ENCODE results near the gene RHOT2. TPM values are rescaled to one million over a fixed set of nuclear protein-coding genes. Genes with fewer than 3 reads are reported as not detected.

Gene RHOT2
- total and polyA plus RNA-seq, 9 of the 15 experiments (the other 6 are each of a cell fraction or from before 2014, with no cell fraction given) = 5.0 to 373 (median 112) TPM

GRCh38 chr16:662597-662996, 5.3 kb upstream of the RHOT2 start (continued):
- TF ChIP-seq, protein P1, sequence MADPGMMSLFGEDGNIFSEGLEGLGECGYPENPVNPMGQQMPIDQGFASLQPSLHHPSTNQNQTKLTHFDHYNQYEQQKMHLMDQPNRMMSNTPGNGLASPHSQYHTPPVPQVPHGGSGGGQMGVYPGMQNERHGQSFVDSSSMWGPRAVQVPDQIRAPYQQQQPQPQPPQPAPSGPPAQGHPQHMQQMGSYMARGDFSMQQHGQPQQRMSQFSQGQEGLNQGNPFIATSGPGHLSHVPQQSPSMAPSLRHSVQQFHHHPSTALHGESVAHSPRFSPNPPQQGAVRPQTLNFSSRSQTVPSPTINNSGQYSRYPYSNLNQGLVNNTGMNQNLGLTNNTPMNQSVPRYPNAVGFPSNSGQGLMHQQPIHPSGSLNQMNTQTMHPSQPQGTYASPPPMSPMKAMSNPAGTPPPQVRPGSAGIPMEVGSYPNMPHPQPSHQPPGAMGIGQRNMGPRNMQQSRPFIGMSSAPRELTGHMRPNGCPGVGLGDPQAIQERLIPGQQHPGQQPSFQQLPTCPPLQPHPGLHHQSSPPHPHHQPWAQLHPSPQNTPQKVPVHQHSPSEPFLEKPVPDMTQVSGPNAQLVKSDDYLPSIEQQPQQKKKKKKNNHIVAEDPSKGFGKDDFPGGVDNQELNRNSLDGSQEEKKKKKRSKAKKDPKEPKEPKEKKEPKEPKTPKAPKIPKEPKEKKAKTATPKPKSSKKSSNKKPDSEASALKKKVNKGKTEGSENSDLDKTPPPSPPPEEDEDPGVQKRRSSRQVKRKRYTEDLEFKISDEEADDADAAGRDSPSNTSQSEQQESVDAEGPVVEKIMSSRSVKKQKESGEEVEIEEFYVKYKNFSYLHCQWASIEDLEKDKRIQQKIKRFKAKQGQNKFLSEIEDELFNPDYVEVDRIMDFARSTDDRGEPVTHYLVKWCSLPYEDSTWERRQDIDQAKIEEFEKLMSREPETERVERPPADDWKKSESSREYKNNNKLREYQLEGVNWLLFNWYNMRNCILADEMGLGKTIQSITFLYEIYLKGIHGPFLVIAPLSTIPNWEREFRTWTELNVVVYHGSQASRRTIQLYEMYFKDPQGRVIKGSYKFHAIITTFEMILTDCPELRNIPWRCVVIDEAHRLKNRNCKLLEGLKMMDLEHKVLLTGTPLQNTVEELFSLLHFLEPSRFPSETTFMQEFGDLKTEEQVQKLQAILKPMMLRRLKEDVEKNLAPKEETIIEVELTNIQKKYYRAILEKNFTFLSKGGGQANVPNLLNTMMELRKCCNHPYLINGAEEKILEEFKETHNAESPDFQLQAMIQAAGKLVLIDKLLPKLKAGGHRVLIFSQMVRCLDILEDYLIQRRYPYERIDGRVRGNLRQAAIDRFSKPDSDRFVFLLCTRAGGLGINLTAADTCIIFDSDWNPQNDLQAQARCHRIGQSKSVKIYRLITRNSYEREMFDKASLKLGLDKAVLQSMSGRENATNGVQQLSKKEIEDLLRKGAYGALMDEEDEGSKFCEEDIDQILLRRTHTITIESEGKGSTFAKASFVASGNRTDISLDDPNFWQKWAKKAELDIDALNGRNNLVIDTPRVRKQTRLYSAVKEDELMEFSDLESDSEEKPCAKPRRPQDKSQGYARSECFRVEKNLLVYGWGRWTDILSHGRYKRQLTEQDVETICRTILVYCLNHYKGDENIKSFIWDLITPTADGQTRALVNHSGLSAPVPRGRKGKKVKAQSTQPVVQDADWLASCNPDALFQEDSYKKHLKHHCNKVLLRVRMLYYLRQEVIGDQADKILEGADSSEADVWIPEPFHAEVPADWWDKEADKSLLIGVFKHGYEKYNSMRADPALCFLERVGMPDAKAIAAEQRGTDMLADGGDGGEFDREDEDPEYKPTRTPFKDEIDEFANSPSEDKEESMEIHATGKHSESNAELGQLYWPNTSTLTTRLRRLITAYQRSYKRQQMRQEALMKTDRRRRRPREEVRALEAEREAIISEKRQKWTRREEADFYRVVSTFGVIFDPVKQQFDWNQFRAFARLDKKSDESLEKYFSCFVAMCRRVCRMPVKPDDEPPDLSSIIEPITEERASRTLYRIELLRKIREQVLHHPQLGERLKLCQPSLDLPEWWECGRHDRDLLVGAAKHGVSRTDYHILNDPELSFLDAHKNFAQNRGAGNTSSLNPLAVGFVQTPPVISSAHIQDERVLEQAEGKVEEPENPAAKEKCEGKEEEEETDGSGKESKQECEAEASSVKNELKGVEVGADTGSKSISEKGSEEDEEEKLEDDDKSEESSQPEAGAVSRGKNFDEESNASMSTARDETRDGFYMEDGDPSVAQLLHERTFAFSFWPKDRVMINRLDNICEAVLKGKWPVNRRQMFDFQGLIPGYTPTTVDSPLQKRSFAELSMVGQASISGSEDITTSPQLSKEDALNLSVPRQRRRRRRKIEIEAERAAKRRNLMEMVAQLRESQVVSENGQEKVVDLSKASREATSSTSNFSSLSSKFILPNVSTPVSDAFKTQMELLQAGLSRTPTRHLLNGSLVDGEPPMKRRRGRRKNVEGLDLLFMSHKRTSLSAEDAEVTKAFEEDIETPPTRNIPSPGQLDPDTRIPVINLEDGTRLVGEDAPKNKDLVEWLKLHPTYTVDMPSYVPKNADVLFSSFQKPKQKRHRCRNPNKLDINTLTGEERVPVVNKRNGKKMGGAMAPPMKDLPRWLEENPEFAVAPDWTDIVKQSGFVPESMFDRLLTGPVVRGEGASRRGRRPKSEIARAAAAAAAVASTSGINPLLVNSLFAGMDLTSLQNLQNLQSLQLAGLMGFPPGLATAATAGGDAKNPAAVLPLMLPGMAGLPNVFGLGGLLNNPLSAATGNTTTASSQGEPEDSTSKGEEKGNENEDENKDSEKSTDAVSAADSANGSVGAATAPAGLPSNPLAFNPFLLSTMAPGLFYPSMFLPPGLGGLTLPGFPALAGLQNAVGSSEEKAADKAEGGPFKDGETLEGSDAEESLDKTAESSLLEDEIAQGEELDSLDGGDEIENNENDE (IDR thresholded peaks at IDR 0.05; ENCODE audit: low read depth, low read length) = no peak
- TF ChIP-seq ZNF324 (CRISPR knock-in tag; IDR thresholded peaks at IDR 0.05) (no peak), FOXA1 (IDR thresholded peaks at IDR 0.05; ENCODE audit: borderline replicate concordance) (no peak), CREB3 (tag; conservative IDR thresholded peaks at IDR 0.05; ENCODE audit: low read depth) (no peak), HDGF (IDR thresholded peaks at IDR 0.05) (no peak), CREM (IDR thresholded peaks at IDR 0.05; ENCODE audit: low read depth) (no peak), WHSC1 (IDR thresholded peaks at IDR 0.05; ENCODE audit: low read length) (no peak)
- TF ChIP-seq, protein P2, sequence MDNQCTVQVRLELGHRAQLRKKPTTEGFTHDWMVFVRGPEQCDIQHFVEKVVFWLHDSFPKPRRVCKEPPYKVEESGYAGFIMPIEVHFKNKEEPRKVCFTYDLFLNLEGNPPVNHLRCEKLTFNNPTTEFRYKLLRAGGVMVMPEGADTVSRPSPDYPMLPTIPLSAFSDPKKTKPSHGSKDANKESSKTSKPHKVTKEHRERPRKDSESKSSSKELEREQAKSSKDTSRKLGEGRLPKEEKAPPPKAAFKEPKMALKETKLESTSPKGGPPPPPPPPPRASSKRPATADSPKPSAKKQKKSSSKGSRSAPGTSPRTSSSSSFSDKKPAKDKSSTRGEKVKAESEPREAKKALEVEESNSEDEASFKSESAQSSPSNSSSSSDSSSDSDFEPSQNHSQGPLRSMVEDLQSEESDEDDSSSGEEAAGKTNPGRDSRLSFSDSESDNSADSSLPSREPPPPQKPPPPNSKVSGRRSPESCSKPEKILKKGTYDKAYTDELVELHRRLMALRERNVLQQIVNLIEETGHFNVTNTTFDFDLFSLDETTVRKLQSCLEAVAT (IDR thresholded peaks at IDR 0.05) = no peak

Measured in K562 (cell line).